ENCODE data around the gene SLC48A1.
A peak's percentile ranks its signal among the peaks of the same experiment; 100 is the strongest.

The SLC48A1 gene

GRCh38 chr12:47818007-47818376 lies 45.0 kb downstream of the SLC48A1 start:
- peak overlapping the region; percentile 95 for H3K4me3 ChIP-seq (ENCODE audit: control insufficient read depth, low read depth, low read length)
- no peak for TF ChIP-seq CTCF (IDR thresholded peaks at IDR 0.05; ENCODE audit: control insufficient read depth, insufficient read depth, low read depth, low read length, missing control alignments)
- no peak for DNase-seq (ENCODE audit: low read depth)

- H3K4me3 ChIP-seq (ENCODE audit: control insufficient read depth, low read depth, low read length), result peak overlapping the region; percentile 95
- DNase-seq (ENCODE audit: low read depth), result no peak
- TF ChIP-seq CTCF (IDR thresholded peaks at IDR 0.05; ENCODE audit: control insufficient read depth, insufficient read depth, low read depth, low read length, missing control alignments), result no peak
These were observed 45.6 kb downstream of the SLC48A1 start for GRCh38 chr12:47818467-47819137.

GRCh38 chr12:47819138-47819895 lies 46.3 kb downstream of the SLC48A1 start:
- peak overlapping the region; percentile 95 for H3K4me3 ChIP-seq (ENCODE audit: control insufficient read depth, low read depth, low read length)
- TF ChIP-seq CTCF (IDR thresholded peaks at IDR 0.05; ENCODE audit: control insufficient read depth, insufficient read depth, low read depth, low read length, missing control alignments), result peak; percentile 38
- no peak for DNase-seq (ENCODE audit: low read depth)

- TF ChIP-seq CTCF (IDR thresholded peaks at IDR 0.05; ENCODE audit: control insufficient read depth, insufficient read depth, low read depth, low read length, missing control alignments), result no peak
- no peak for DNase-seq (ENCODE audit: low read depth)
- peak within 1 kb of the TSS; percentile 95 for H3K4me3 ChIP-seq (ENCODE audit: control insufficient read depth, low read depth, low read length)
These were observed 47.0 kb downstream of the SLC48A1 start, which contains the start of gene HDAC7 for GRCh38 chr12:47819896-47820630. Gene HDAC7, minus strand, starts transcription at chr12:47819903. Its CDS starts 118 bp downstream, at chr12:47819785.

GRCh38 chr12:47820631-47821345 lies 47.8 kb downstream of the SLC48A1 start:
- peak overlapping the region; percentile 95 for H3K4me3 ChIP-seq (ENCODE audit: control insufficient read depth, low read depth, low read length)
- DNase-seq (ENCODE audit: low read depth), result peak; percentile 87
- TF ChIP-seq CTCF (IDR thresholded peaks at IDR 0.05; ENCODE audit: control insufficient read depth, insufficient read depth, low read depth, low read length, missing control alignments), result no peak

- DNase-seq (ENCODE audit: low read depth), result no peak
- TF ChIP-seq CTCF (IDR thresholded peaks at IDR 0.05; ENCODE audit: control insufficient read depth, insufficient read depth, low read depth, low read length, missing control alignments), result no peak
- H3K4me3 ChIP-seq (ENCODE audit: control insufficient read depth, low read depth, low read length), result no peak overlapping the region
These were observed 48.3 kb downstream of the SLC48A1 start for GRCh38 chr12:47821346-47821706.
